SU-DHL-6 (cell line): ENCODE measurements around the gene RAI14.

ENCODE experiments used
- CTCF ChIP-seq: fragments of 200-600 bp; sonication (generic); IDR thresholded peaks from one replicate; pipeline ENCODE4 v1.5.1; 2017; ENCODE audit warnings: antibody characterized with exemption, mild to moderate bottlenecking, low read length, moderate library complexity; ENCODE audit not compliant: insufficient read depth, poor library complexity, severe bottlenecking
- EZH2phosphoT487 ChIP-seq: fragments of 200-600 bp; sonication (generic), shearing (Covaris generic); conservative IDR thresholded peaks from 2 replicates; pipeline ENCODE4 v1.6.1; 2018; ENCODE audit warnings: mild to moderate bottlenecking, antibody characterized with exemption, low read length, moderate library complexity, mixed read lengths

DNA sequence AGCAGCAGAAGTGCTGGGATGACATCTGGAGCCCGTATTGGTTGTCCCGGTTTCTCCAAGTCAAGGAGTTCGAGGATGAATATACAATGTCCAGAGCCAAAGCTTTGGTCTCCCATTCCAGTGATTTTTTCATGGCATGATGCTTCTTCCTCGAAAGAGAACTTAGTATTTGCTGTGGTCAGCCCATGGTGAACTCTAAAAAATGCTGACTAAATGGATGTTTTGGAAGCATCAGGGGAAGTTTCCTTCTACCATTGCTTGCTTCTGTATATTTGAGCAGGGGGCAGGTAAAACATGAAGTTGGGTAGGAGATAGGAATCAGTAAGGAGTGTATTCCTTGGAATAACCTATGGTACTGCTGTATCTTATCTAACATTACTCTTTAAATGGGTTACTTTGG lies 191.4 kb downstream of the RAI14 start:
- TF ChIP-seq CTCF, result no peak
- TF ChIP-seq EZH2phosphoT487, result no peak
